Measurements from ENCODE around the gene EFNA3.

DNA sequence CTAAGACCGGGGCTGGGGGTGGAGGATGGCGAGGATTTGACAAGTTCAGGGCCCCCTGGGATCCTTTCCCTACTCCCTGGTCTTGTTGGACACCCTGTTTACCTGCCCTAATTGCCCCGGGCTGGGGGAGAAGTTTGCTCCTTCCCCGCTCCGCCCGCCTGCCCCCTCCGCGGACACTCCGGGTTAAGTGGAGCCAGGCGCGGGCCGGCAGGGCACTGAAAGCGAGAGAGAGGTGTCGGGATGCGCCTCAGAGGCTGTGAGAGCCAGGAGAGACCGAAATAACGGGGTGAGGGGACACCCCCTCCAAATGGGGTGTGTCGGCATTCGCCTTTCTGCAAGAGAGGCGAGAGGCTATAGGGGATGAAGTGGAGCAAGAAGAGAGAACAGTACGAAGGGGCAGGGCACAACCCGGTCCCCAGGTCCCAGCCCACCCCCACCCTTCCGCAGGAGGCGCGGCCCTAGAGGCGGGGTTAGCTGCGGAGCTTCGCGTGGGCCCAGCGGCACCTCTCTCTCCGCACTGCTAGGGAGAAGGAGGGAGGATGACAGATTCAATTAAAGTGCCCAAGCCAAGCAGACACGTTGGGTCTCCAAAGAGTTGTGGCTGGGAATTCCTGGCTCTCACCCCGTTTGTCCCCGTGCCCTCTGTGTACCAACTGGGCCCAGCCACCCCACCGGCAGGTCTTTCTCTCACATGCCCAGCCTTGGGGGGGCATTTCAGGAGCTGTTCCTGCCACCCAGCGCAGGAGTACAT lies 3.8 kb downstream of the EFNA3 start:
- TF ChIP-seq, protein P1, sequence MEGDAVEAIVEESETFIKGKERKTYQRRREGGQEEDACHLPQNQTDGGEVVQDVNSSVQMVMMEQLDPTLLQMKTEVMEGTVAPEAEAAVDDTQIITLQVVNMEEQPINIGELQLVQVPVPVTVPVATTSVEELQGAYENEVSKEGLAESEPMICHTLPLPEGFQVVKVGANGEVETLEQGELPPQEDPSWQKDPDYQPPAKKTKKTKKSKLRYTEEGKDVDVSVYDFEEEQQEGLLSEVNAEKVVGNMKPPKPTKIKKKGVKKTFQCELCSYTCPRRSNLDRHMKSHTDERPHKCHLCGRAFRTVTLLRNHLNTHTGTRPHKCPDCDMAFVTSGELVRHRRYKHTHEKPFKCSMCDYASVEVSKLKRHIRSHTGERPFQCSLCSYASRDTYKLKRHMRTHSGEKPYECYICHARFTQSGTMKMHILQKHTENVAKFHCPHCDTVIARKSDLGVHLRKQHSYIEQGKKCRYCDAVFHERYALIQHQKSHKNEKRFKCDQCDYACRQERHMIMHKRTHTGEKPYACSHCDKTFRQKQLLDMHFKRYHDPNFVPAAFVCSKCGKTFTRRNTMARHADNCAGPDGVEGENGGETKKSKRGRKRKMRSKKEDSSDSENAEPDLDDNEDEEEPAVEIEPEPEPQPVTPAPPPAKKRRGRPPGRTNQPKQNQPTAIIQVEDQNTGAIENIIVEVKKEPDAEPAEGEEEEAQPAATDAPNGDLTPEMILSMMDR (IDR thresholded peaks at IDR 0.05) = no peak
- TF ChIP-seq POLR2A (IDR thresholded peaks at IDR 0.05) = no peak
